M059J (cell line): ENCODE results near the gene VIPR1. TPM values are rescaled to one million over a fixed set of nuclear protein-coding genes. Genes with fewer than 3 reads are reported as not detected.
"Not testable (repeated sequence)": the region's sequence is repeated elsewhere in the genome, so short reads cannot be mapped to it uniquely, and the experiment has no call there.

Experiments used
- DNase-seq: peaks from one replicate; pipeline ENCODE4 v3.0.0-alpha.2; 2012; ENCODE audit warnings: low read depth
- total RNA-seq: library from RNA; depleted of rRNA; stranded (reverse); fragments of >200 nt; shearing (Covaris generic); gene quantifications from 2 replicates; pipeline ENCODE4 v1.2.3, GENCODE V29; 2014

The VIPR1 gene
- total RNA-seq, 1 experiment from 2014 or later, result 0.12 TPM

DNA sequence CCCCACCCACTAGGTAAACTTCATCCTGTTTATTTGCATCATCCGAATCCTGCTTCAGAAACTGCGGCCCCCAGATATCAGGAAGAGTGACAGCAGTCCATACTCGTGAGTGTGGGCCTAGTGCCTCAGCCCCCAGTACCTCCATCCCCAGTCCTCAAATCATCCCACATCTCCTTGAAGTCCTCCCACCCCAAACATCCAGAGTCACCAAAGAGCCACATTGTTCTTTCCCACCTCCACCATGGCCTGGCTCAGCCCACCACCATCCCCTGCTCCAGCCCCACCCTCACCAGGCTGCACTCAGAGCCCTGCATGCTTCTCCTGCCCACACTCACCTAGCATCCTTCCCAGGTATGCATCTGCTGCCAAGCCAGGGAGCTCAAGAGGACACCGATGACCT lies 29.8 kb downstream of the VIPR1 start:
- no peak for DNase-seq

DNA sequence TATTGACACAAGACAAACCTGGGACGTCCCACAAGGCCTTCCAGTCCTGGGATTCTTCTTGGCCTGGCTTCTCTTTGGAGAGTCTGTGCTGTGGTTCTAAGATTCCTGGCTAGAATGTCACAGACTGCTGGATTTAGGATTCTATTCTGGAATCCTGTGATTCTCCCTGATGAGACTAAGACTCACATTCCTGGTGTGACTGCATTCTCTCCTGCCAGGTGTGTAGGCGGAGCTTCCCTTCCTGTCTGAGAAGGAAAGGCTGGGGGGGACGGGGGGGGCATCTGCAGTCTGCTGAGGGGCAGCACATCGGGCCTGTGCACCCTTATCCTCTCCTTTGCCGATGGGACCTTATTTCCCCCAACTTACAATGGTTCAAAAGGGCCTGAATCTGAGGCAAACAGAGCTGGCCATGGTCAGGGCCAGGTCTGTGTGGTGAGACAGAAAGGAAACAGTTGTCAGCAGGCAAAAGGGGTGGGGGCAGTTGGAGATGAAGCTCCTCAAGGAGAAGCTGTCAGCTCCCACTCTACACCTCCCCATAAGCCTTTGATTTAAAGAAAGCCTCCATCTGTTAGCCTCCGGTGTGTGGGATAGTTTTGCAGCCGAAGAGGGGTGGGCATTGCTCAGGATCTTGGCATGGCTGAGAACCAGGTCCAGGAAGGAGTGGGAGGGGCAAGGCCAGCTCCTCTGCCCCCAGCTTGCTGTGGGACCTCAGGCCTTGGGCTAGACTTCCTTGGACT lies 30.9 kb downstream of the VIPR1 start:
- DNase-seq, result no peak

DNA sequence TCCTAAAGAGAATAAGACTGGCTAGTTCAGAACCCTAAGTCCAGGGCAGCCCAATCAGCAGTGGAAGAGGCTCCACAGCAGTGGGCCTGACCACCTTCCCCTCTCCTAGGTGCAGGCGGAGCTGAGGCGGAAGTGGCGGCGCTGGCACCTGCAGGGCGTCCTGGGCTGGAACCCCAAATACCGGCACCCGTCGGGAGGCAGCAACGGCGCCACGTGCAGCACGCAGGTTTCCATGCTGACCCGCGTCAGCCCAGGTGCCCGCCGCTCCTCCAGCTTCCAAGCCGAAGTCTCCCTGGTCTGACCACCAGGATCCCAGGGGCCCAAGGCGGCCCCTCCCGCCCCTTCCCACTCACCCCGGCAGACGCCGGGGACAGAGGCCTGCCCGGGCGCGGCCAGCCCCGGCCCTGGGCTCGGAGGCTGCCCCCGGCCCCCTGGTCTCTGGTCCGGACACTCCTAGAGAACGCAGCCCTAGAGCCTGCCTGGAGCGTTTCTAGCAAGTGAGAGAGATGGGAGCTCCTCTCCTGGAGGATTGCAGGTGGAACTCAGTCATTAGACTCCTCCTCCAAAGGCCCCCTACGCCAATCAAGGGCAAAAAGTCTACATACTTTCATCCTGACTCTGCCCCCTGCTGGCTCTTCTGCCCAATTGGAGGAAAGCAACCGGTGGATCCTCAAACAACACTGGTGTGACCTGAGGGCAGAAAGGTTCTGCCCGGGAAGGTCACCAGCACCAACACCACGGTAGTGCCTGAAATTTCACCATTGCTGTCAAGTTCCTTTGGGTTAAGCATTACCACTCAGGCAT lies 33.7 kb downstream of the VIPR1 start:
- peak; percentile 15 for DNase-seq

DNA sequence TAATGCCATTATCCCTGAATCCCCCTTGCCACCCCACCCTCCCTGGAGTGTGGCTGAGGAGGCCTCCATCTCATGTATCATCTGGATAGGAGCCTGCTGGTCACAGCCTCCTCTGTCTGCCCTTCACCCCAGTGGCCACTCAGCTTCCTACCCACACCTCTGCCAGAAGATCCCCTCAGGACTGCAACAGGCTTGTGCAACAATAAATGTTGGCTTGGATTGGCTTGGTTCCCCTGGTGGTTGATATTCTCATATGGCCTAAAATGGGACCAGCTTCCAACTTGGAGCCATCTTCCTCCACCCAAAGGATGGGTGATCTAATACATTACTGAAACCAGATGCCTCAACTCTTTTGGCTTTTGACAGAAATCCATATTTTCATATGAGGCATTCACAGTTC lies 34.9 kb downstream of the VIPR1 start:
- DNase-seq, result no peak

DNA sequence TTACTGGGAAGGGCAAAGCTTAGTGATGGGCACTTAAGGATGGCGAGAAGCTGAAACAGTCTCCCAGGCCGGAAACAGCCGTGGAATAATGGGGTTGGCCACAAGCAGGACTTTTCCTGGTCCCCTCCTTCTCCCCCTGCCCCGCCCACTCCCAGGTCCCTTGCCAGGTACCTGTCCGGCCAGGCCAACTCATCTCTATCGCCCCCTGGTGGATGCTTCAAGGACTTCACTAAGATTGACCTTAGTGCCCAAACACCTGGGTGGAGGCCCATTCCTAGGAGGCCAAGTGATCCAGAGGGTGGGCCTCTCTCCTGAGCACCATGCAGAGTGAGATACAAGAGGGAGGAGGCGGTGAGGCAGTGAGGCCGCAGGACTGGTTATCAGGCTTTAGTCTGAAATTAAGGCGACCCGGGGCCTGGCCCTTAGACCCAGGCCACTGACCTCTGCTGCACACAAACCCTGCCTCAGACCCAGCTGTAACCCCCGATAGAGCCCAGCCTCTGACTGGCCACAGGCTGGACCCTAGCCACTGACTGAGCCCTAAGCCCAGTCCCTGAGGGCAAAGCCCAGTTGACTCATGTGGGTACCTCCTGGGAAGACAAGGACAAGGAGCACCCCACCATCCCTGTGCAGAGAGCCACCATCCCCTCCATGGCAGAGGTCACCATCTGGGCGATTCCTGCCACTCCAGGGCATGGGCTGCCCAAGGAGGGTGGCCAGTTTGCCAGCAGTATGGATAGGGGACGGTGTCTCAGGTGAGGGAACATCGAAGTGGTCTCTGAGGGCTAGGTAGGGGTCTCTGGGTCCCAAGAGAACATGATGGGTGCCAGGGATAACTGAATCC lies 37.6 kb downstream of the VIPR1 start:
- DNase-seq, result no peak

DNA sequence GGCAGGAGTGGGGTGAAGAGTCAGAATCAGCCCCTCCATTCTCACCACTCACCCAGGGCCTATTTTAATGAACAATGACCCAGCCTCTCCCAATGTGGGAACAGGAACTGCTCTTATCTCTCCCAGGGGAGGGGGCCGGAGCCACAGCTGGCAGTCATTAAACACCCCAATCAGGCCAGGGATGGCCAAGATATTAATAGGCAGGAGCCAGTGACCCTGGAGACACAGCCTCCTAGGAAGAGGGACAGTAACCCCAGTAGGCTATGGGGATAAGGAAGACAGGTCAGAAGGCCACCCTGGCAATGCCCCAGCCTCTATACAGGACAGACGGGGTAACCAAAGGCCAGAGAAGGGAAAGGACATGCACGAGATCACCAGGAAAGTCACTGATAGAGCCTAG lies 38.6 kb downstream of the VIPR1 start:
- DNase-seq, result no peak

DNA sequence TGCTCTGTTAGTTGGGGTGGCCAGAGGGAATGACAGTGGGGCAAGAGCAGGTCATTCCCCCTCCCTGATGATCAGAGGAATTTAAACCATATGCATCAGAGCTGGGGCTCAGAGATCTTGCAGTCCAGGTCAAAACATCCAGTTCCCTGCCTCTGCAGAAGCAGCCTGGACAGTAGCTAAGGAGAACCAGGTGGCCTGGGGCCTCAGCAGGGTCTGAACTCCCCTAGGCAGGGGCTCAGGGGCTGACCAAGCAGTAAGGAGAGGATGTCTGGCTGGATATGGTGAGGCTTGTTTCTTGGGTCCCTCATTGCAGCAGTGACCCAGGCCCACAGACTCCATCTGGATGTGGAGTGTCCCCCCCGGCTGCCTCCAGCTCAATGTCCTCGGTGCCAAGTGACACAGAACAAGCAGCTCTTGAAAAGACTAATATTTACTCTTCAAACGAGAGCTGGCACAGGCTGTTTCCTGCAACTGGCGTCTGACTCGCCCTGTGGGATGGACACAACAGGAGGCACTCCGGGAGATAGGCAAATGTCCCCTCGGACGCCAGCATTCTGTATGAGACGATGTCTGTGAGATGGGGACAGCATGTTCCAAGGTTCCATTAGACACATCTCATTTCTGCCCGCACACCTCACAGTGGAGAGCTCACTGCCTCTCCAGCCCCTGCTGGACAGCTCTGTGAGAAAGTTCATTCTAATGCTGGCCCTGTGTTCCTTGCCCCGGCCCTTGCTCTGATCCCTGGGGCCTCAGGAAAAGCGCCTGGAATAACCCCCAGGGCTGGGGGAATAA lies 42.2 kb downstream of the VIPR1 start:
- no peak for DNase-seq

DNA sequence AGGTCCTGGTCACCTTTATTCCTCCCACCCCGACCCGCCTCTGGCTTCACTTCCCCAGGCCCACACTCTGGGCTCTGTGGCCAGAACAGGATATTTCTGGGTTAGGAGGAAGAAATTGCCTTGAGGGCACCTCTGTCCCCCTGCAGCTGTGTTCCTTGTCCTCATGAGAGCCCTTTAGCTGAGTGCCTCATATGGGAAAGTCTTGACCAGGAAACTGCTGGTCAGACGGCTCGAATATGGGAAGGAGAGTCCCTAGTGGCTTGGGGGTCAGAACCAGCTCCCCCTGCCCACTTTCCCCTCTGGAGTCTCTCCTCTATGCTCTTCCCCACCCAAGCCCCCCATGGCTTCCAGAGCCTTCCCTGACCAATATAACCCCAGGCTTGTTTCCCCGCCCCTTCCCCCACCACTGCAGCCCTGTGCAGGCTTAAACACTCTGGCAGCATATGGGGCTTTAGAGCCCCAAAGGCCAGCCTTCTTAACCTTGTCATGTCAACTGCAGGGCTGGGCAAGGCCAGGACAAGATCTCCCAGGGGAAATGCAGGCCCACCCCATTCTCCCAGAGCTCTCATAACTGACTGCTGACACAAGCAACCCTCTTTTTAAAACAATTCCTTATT lies 42.9 kb downstream of the VIPR1 start:
- no peak for DNase-seq

DNA sequence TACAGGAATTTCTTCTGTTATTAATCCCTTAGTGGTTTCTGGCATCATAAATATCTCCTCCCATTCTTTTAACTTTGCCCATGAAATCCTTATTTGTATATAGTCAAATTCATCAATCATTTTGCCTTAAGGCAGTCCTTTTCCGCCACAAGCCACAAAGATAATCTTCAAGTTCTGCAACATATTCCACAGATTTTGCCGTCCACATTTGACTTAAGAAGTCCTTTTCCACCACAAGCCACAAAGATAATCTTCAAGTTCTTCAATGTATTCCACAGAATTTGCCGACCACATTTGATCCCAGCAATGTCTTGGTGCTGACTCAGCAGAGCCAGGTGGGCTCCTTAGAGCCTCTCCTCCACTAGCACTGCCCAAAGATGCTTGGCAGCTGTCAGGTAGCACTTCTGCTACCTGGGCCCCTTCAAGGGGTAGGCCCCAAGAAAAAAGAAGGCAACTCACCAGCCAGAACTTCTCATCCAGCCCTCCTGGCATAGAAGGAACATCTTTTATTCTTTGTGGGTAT lies 44.3 kb downstream of the VIPR1 start:
- no peak for DNase-seq

DNA sequence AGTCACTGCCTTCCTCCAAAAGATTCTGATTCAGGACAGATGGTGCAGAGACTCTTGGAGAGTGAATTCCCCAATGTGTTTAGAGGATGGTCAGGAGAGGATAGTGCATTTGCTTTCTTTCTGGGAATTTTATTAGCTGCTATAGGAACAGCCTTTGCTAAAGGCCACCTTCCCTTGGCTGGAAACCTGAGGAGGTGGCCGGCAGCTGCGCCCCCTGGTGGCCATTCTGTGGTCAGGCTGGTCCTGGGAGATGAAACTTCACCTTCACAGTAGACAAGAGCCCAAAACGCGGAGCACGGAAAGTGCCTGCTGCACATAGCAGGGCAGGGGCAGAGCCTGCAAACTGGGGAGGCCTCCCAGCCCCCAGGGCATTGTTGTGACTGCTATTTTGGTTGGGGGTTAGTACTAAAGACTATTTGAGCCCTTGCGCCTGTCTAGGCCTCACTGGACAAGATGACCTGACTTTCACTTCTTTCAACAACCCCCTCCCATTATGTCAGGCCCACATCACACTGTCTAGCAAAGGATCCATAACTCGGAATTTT lies 45.0 kb downstream of the VIPR1 start:
- DNase-seq, result peak; percentile 36

DNA sequence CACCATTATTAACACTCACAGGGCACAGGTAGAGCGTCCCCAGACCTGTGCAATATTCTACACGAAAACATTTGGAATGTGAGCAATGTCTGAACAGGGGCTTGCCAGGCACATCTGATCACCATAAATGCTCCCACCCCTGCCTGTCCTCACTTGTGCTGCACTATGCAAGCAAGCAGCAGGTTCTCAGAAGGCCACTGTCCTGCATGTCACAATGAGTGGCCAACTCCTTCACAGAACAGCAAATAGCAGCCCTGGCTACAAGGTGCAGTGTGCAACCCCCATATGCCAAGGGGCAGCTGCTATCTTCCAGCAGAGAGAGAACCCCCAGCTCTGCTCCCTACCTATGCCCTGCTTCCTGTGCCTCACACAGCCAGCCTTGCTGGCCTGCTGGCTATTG lies 46.7 kb downstream of the VIPR1 start:
- no peak for DNase-seq

DNA sequence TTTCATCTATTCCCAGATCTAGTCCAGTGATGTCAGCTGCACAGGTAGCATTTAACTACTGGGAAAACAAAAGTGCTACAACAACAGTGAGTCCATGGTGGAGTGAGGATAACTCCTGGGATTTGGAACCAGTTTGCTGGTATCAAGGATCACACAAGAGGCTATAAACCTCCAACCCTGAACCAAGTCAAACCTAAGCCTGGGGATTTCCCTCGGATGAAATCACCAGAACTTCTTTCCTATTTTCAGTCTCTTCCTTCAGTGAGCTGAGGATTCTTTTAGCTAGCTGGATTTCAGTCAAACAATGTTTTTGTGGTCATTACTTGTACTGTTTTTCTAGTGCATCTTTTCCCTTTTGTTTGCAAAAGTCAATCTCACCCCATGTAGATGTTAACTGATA lies 47.8 kb downstream of the VIPR1 start:
- no peak for DNase-seq

DNA sequence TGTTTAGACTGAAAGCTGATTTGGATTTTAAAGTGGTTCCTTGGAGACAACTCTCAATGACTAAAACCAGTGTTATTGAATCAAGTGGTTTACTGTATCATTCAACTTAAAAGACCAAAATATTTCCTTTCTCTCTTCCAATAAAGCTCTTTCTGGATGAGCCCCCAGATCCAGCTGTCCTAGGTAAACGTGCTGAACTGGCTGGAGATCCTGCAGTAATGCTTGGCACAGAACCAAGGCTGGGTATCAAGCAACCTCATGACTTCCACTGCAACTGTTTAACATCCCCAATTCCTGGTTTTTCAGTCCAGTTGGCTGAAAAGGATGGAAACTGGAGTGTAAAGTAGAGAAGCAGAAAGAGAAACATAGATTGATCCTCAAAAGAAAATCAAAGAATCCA lies 50.4 kb downstream of the VIPR1 start:
- DNase-seq, result no peak

DNA sequence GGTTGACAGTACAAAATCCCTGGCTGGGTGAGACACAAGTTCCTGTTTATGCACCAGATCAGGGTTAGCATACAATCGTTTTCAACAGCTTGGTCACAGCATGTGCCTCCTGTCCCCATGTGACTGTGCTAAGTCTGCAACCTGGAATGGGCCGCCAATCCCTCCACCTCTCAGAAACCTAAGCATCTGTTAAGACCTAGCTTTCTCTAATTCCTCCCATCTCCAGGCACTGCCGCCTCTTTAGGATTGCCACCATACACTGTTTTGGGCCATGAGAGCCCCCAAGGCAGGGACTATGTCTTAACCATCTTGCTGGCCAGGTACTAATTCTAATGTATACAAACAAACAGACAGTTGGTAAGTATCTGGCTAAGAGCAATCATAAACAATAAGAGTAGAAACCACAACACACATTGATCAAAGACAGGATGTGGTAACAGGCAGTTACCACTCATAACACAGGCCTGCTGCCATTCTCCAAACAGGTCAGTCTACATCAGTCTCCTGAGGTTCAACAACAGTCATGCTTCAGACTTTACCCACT lies 53.7 kb downstream of the VIPR1 start:
- peak; percentile 17 for DNase-seq

DNA sequence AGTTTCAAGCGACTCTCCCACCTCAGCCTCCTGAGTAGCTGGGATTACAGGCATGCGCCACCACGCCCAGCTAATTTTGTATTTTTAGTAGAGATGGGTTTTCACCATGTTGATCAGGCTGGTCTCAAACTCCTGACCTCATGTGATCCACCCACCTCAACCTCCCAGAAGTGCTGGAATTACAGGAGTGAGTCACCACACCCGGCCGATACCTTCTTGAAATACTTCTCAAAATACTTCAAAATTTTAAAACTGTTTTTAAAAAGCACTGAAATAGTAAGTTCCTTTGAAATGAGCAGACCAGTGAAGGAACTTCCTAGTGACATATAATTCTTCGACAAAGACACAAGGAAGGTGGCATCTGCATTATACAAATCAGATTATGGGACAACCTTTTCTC lies 54.4 kb downstream of the VIPR1 start:
- DNase-seq, result not testable (repeated sequence)

DNA sequence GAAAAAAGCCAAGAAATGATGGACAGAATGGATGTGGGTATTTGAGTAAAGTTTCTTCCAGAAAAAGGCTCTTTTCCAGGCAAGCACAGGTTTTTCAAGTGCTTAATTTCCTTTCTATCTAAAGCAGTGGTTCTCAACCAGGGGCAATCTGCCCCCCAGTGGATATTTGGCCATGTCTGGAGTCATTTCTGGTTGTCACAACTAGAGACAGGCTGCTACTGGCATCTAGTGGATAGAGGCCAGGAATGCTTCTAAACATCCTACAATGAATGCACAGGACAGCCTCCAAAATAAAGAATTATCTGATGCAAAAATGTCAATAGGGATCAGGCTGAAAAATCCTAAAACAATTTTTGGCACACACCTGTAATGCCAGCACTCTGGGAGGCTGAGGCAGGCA lies 55.4 kb downstream of the VIPR1 start:
- DNase-seq, result no peak

DNA sequence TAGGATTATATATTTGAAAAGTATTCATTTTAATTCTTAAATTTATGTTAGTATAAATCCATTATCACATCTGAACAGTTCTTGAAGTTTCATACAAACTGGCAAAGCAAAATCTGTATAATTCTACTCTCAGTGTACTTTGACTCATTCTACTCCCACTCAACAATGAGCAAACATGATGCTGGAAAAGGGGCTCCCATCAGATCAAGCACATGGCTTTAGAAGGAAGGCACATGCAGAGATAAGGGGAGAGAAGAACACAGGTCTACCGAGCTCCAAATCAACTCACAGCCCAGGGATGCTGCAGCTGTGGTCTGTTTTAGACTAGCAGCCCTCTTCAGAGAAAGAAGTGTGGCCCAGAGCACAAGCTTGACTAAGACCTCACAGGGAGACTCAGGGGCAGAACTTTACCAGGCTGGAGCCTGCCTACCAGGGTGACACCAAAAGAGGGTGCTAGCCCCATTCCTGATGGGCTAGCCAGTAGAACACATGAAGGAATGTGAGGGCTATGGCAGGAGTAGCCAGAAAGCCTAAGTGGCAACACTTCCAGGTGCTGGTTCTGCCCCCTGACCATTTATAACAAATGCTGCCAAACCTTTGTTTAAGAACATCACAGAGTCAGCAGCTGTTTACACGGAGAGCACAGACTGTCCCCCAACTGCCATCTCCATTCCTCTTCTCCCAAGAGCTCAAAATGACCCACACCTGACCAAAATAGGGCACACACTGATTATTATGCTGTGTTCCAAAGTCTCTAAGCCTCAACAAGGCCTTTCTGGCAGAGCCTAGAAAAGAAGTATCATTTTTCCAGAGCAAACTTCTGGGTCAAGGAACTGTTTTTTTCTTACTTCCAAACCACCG lies 59.8 kb downstream of the VIPR1 start:
- no peak for DNase-seq

DNA sequence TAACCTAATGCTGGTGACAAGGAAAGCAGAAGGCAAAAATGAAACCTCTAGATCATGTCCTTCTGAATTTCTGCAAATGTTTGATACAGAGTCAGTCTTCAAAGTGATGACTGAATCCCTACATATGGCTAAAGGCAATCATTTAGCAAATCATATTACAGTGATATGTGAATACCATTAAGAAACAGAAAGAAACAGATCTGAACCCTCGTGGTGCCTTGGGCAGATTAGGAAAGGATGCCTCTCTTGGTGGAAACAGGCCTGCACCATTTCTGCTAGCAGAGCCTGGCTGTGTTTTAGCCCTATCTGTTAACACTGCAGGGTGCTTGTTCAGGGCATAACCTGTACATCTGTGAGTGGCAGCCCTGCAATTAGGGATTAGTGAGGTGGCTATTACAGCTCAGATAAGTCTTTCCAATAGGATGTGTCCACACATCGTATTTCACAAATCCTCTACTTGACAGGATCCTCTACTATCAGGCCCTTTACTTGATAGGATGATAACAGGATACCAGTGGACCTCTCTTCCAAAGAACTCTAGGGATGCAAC lies 67.2 kb downstream of the VIPR1 start:
- no peak for DNase-seq

DNA sequence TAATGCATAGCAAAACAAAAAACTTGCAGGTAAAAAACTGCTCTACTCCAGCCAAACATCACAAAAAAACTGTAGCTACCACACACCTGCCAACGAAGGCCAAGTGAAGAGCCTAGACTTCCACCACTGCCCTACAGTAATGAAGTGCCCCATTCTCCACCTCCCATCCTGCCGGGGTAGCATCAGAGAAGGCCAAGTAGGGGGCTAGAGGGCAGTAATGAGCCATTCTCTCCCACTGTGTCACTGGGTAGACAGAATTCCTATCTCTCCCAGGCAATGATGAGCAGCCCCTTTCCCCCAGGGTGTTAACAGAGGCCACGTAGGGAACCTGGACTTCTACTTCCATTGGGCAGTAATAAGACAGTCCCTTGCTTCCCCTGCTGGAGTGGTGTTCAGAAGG lies 69.8 kb downstream of the VIPR1 start:
- peak; percentile 38 for DNase-seq
